HG03520 (cell line): Measurements from ENCODE around the gene OBSCN.

ENCODE experiments used
- ATAC-seq: cut with Tn5 transposase; IDR thresholded peaks from one replicate; pipeline ENCODE4 v1.9.1; 2021; ENCODE audit warnings: mild to moderate bottlenecking, moderate library complexity; ENCODE audit not compliant: unreplicated experiment

The OBSCN gene

DNA sequence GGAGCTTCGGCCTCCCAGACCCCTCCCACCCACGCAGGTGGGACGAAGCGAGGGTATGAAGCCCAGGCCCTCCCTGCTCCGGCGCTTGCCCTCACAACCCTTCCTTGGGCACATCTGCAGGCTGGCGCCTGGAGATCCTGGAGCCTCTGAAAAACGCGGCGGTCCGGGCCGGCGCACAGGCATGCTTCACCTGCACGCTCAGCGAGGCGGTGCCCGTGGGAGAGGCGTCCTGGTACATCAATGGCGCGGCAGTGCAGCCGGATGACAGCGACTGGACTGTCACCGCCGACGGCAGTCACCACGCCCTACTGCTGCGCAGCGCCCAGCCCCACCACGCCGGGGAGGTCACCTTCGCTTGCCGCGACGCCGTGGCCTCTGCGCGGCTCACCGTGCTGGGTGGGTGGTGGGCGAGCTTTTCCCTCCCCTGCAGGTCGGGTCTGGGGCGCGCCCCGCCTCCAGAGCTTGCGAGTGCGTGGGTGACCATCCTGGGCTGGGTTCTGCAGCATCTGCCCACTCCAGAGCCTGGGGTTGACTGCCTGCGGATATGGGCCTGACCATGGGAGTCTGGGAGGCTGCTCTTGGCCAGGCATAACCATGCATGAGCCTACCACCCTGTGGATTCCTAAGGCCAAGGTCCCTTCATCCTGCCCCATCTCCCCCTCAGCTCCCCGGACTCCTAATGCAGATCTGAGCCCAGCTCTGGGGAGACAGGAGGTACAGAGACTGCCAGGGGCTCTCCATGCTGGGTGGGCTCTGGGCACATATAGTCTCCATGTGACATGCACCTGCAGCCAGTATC lies 108.9 kb downstream of the OBSCN start:
- no peak for ATAC-seq

DNA sequence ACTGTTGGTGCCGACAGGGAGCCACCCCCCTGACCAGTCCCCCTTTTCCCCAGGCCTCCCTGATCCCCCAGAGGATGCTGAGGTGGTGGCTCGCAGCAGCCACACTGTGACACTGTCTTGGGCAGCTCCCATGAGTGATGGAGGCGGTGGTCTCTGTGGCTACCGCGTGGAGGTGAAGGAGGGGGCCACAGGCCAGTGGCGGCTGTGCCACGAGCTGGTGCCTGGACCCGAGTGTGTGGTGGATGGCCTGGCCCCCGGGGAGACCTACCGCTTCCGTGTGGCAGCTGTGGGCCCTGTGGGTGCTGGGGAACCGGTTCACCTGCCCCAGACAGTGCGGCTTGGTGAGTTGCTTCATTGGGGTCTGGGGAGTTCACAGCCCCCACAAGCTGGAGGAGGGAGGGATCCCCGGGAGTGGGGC lies 109.6 kb downstream of the OBSCN start:
- no peak for ATAC-seq

DNA sequence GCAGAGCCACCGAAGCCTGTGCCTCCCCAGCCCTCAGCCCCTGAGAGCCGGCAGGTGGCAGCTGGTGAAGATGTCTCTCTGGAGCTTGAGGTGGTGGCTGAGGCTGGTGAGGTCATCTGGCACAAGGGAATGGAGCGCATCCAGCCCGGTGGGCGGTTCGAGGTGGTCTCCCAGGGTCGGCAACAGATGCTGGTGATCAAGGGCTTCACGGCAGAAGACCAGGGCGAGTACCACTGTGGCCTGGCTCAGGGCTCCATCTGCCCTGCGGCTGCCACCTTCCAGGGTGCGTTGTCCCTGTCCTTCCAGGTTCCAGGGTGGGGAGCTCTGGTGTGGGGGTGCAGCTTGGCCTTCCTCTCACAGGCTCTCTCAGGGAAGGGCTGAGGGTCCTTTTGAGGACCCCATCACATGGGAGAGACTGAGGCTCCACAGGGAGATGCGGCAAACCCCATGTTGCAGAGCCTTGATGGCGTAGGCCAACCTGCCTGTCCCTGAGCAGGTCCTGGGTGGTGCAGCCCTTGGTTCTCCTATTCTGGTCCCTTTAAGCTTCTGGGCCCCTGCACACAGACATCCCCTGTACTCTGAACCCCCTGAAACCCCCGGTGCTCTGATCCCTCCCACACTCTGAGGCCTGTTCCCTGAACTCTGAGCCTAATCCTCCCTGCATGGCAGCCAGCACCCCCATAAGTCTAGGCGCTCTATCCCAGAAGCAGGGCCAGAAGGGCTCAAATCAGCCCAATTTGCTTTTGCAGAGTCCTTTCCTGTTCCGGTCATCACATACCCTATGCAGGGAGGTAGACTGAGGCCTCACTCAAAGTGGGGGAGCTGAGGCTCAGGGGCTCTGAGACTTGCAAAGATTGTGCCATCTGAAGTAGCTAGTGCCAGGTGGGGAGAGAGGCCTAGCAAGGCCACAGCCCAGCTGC lies 110.3 kb downstream of the OBSCN start:
- no peak for ATAC-seq

DNA sequence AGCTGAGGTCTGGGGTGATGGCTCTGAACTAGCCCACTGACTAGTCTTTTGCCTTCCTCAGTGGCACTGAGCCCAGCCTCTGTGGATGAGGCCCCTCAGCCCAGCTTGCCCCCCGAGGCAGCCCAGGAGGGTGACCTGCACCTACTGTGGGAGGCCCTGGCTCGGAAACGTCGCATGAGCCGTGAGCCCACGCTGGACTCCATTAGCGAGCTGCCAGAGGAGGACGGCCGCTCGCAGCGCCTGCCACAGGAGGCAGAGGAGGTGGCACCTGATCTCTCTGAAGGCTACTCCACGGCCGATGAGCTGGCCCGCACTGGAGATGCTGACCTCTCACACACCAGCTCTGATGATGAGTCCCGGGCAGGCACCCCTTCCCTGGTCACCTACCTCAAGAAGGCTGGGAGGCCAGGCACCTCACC lies 111.0 kb downstream of the OBSCN start:
- ATAC-seq: no peak

DNA sequence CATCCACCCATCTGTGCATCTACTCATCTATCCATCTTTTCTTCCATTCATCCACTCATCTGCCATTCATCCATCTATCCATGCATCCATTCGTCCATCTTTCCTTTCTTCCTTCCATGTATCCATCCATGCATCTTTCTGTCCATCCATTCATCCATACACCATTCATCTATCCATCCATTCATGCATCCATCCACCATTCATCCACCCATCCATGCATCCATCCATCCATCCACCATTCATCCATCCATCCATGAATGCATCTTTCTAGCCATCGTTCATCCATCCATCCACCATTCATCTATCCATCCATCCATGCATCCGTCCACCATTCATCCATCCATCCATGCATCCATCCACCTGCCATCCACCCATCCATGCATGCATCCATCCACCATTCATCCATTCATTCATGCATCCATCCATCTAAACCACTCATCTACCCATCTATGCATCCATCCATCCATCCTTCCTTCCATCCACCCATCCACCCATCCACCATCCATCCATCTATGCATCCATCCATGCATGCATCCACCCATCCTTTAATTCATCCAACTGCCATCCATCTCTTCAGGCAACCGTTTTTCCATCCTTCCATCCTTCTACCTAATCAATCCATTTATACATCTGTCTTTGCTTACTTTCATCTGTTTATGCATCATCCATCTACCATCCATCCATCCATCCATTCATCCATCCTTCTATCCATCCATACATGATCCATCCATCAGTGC lies 111.7 kb downstream of the OBSCN start:
- ATAC-seq: no peak

DNA sequence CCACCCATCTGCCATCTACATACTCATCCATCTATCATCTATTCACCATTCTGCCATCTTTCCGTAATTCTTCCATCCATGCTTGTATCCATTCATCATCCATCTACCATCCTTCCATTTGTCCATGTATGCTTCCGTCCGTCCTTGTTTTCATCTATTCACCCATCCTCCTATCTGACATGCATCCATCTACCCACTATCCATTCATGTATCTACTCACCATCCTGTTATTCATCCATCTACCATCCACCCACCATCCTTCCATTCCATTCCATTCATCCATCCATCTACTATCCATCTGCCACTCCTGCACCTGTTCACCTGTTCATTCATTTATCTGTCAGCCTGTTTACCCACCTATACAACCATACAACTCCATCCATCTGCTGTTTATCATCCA lies 112.5 kb downstream of the OBSCN start:
- ATAC-seq: no peak

DNA sequence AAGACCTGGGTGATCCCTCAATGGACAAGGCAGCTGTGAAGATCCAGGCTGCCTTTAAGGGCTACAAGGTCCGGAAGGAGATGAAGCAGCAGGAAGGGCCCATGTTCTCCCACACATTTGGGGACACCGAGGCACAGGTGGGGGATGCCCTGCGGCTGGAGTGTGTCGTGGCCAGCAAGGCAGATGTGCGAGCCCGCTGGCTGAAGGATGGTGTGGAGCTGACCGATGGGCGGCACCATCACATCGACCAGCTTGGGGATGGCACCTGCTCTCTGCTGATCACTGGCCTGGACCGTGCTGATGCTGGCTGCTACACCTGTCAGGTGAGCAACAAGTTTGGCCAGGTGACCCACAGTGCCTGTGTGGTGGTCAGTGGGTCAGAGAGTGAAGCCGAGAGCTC lies 113.6 kb downstream of the OBSCN start:
- ATAC-seq: no peak

DNA sequence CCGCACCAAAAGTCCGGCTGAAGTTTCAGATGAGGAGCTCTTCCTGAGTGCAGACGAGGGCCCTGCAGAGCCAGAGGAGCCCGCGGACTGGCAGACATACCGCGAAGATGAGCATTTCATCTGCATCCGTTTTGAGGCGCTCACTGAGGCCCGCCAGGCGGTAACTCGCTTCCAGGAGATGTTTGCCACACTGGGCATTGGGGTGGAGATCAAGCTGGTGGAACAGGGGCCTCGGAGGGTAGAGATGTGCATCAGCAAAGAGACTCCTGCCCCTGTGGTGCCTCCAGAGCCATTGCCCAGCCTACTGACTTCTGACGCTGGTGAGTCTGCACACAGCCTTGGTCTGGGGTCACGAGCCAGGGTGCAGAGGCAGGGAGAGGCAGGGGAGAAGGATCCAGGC lies 114.1 kb downstream of the OBSCN start:
- no peak for ATAC-seq

DNA sequence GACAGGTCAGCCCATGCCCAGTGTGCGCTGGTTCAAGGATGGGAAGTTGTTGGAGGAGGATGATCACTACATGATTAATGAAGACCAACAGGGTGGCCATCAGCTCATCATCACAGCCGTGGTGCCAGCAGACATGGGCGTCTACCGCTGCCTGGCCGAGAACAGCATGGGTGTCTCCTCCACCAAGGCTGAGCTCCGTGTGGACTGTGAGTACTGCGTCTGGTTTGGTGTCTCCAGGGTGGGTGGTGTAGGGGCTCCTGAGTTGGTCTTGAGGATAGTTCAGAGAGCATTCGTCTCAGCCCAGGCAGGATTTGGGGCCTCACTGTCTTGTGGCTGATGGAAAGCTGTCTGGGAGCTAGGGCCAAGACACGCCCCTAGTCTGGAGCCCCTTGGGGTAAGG lies 115.6 kb downstream of the OBSCN start:
- no peak for ATAC-seq

DNA sequence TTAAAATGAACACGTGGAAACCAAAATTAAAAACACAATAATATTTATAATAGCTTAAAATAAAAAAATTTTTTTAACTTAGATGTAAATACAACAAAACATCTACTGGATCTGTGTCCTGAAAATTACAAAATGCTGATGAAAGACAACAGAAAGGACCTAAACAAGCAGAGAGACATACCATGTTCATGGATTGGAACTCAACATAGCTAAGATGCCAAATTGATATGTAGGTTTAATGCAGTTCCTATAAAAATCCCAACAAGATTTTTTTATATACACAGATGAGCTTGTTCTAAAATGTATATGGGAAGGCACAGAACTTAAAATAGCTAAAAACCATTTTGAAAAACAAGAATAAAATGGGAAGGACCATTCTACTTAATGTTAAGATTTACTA lies 117.4 kb downstream of the OBSCN start:
- no peak for ATAC-seq

DNA sequence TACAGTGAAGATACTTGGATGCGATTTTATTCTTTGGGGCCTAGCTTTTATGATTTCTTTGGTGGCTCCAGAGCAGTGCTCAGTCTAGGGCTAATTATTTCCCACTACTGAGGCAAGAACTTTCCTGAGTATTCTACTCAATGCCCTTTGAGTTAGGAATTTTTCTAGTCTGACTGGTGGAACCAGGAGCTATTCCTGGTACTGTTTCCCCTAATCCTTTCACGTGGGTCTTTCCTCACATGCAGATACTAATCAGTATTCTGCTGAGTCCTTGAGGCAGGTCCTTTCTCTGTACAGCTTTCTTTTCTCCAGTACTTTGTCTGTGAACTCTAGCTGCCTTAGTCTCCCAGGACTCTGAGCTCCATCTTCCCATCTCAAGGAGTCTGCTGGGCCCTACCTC lies 122.0 kb downstream of the OBSCN start:
- no peak for ATAC-seq

DNA sequence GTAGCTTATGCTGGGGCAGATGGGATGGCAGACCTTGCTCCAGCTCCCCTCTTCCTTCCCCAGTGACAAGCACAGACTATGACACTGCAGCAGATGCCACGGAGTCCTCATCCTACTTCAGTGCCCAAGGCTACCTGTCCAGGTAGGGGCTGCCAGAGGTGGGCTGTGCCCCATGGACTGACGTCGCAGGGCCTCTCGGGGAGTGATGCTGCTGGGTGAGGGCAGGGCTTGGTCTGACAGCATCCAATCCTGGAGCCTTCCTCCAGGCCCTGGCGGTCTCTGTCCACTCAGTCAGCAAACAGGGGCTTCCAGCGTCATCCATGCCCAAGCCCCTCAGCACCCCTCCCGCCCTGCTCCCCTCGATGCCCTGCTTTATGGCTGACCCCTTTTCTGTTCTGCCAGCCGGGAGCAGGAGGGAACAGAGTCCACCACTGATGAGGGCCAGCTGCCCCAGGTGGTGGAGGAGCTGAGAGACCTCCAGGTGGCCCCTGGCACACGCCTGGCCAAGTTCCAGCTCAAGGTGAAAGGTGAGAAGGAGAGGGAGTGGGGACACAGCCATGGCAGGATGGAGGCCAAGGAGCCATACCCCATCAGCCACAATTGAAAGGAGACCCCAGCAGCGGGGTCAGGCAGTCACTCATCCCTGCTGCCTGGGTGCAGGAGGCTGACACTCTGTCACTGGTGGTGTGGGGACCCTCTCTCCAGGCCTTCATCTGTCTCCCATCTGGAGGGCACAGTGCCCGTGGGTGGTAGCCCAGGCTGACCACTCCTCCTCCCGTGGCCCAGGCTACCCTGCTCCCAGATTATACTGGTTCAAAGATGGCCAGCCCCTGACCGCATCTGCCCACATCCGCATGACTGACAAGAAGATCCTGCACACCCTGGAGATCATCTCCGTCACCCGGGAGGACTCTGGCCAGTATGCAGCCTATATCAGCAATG lies 125.2 kb downstream of the OBSCN start:
- ATAC-seq: no peak

DNA sequence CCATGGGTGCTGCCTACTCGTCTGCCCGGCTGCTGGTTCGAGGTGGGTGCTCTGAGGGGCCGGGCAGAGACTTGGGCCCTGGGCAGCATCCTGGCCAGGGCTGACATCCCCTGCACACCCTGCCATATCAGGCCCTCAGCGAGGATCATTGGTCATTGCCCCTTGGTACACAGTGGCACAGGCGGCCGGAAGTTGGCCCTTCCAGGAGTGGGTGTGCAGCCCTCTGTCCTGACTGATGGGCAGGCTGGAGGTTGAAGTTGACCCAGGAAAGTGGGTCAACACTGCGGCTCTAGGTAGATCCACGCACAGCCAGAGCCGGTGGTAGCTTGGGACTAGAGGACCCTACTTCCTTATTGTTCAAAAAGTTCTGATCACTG lies 125.9 kb downstream of the OBSCN start:
- no peak for ATAC-seq

DNA sequence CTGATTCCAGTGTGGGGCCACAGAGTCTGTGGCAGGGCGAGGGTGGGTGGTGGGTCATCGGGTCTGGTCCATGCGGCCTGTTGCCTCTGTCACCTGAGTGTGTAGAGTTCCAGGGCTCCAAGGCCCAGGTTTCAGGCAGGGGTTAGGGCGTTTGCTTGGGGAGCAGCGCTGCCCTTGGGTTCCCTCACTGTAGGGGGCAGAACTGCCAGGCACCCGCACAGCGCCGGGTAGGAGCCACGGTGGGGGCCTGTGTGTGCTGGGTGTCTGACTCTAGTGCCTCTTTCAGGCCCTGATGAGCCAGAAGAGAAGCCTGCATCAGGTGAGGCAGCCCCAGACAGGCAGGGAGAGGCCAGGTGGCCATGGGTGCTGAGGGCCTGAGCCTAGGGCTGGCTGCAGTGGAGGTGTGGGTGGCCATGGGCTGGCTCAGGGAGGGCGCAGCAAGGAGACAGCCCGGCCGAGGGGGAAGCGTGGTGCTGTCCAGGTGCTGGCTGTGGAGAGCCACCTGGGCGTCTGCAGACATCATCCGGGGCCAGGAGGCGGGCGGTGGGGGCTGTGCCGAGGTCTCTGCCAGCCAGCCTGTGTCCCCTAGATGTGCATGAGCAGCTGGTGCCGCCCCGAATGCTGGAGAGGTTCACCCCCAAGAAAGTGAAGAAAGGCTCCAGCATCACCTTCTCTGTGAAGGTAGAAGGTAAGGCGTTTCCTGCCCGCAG lies 126.5 kb downstream of the OBSCN start:
- ATAC-seq: no peak

DNA sequence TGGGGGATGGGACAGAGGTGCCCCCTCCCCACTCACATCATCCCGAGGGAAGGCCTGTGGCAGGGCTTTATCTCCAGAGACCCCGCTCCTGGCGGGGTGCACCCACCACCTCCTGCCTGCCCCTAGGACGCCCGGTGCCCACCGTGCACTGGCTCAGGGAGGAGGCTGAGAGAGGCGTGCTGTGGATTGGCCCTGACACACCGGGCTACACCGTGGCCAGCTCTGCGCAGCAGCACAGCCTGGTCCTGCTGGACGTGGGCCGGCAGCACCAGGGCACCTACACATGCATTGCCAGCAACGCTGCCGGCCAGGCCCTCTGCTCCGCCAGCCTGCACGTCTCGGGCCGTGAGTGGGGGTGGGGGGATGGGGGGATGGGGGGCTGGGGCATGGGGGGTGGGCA lies 127.1 kb downstream of the OBSCN start:
- no peak for ATAC-seq

DNA sequence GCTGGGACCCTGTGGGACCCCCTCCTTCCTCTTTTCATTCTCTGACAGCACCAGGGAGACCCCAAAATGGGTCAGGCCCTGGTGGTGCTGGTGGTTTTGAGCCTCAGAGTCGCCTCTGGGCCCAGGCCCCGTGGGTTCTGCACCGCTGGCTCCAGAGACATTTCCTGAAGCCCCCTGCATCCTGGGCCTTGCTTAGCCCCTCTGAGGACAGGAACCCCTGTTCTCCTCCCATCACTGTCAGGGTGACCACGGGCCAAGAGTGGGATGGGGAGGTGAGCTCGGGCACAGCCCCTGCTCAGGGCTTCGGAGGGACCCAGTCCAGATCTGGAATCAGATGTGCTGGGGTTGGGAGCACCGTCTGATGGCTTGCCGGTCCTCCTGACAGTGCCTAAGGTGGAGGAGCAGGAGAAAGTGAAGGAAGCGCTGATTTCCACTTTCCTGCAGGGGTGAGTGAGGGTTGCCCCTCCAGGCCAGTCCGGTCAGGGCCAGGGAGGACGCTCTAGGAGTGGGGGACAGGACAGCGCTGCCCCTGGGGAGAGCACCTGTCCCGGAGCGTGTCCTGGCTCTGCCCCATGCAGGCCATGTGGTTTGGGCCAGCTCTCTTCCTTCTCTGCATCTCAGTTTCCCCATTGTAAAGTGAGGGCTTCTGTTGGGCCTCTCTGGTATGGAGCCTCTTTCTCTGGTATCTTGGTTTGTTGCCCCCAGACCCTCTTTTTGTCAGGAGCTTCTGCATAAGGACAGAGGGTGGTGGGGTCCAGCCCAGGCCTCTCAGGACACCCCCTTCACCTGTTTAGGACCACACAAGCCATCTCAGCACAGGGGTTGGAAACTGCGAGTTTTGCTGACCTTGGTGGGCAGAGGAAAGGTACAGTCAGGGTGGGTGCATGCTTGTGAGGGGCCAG lies 127.8 kb downstream of the OBSCN start:
- ATAC-seq: no peak

DNA sequence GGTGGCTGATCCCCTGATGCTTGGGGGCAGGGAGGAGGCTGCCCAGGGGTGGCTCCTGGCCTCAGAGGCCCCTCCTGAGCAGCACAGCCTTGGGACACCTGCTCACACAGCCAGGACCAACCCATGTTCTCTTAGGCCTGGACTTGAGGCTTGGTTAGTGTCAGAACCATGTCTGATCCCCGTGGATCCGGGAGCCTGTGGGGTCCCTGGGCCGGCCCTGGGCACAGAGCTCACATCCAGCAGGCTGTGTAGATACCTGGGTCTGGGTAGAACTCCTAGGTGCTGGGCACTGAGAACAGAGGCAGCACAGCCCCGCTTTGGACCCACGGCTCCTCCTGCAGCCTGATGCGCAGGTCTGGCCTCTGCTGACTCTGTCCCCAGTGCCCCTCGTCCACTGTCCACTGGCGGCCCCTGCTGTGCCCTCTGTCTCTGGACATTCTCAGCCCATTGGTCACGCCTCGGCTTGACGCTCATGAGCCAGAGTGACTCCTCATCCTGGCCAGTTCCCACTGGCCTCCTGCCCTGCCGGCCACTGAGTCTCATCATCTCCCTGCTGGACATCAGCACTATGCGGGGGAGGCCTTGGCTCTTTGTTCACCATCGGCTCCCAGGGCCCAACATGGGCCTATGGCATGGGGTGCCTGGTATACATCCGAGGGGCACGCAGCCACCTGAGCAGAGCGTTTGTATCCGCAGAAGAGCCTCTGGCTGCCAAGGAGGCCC lies 128.6 kb downstream of the OBSCN start:
- ATAC-seq: no peak

DNA sequence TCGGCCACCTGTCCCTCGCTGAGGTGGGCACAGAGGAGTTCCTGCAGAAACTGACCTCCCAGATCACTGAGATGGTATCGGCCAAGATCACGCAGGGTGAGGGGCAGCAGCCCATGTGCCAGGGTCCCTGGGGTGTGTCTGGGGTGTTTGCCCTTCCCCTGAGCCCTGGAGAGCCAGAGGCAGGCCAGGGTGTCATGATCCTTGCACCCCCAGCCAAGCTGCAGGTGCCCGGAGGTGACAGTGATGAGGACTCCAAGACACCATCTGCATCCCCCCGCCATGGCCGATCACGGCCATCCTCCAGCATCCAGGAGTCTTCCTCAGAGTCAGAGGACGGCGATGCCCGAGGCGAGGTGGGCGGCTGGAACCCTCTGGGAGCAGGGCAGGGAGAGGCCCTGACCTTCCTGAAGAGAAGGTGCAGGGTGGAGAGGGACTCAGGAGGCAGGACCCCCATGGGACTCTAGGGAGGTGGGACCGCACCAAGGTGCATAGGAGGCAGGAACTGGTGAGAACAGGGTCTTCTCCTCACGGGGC lies 129.3 kb downstream of the OBSCN start:
- no peak for ATAC-seq
